Endothelial cell of umbilical vein (primary cell): Measurements from ENCODE around the gene UBE2H. TPM values are rescaled to one million over a fixed set of nuclear protein-coding genes. Genes with fewer than 3 reads are reported as not detected.
"Not testable (repeated sequence)": the region's sequence is repeated elsewhere in the genome, so short reads cannot be mapped to it uniquely, and the experiment has no call there.

Experiments used
- BruUV-seq: library from RNA; stranded (reverse); fragments of 400-500 nt; replicated peaks from 2 replicates; lab custom pipeline; 2021; lab: Mats Ljungman, UMichigan
- CTCF ChIA-PET: fragments of 300-600, 350-600 bp; sonication (Branson Sonifier 250); formaldehyde crosslinking; loops from one replicate; lab custom pipeline; 2021; ENCODE audit warnings: antibody characterized with exemption, inconsistent platforms; lab: Charles Lee
- POLR2A ChIA-PET: fragments of 300-600, 350-600 bp; sonication (Branson Sonifier 250); formaldehyde crosslinking; loops from one replicate; lab custom pipeline; 2021; ENCODE audit warnings: antibody characterized with exemption, inconsistent platforms; lab: Charles Lee
- DNase-seq: peaks from one replicate; pipeline ENCODE4 v3.0.0-alpha.2; 2011; ENCODE audit warnings: low read depth, low spot score
- FAIRE-seq: peaks from 2 replicates; lab custom pipeline; 2011; peaks lifted over from hg19 to GRCh38; lab: Jason Lieb, UNC
- H2AFZ ChIP-seq: 2 replicates; pipeline ENCODE4 v1.6.0; 2012; ENCODE audit warnings: low read depth, low read length, control low read depth, inconsistent platforms
- H3K27ac ChIP-seq: 2 replicates; pipeline ENCODE4 v1.5.1; 2011; ENCODE audit warnings: low read depth, mild to moderate bottlenecking, control low read depth, low read length, moderate library complexity; ENCODE audit not compliant: insufficient read depth
- H3K27me3 ChIP-seq, 2 experiments: 2 replicates each; pipeline versions ENCODE4 v1.6.0 to v1.6.1; 2011; ENCODE audit warnings: low read length in 2 of 2, mixed read lengths in 1 of 2; ENCODE audit not compliant: control insufficient read depth in 2 of 2, insufficient read depth in 2 of 2
- H3K36me3 ChIP-seq, 2 experiments: 2 replicates in 1 of 2; 3 replicates in 1 of 2; pipeline ENCODE4 v1.5.1; 2011; ENCODE audit warnings: low read length in 2 of 2, mild to moderate bottlenecking in 1 of 2, moderate library complexity in 1 of 2; ENCODE audit not compliant: control insufficient read depth in 2 of 2, insufficient read depth in 2 of 2; ENCODE audit errors: extremely low read depth in 1 of 2
- H3K4me1 ChIP-seq: 3 replicates; pipeline ENCODE4 v1.5.1; 2011; ENCODE audit warnings: mild to moderate bottlenecking, low read length; ENCODE audit not compliant: control insufficient read depth, insufficient read depth; ENCODE audit errors: extremely low read depth
- H3K4me2 ChIP-seq: 2 replicates; pipeline ENCODE4 v1.6.1; 2011; ENCODE audit warnings: low read length, control low read depth, mixed read lengths; ENCODE audit not compliant: insufficient read depth
- H3K4me3 ChIP-seq, 3 experiments: fragments of 200-600 bp in 1 of 3; sonication (generic), shearing (Covaris generic) in 1 of 3; replicated peaks in 1 of 3; 2 replicates each; pipeline ENCODE4 v1.5.1; 2011 to 2016; ENCODE audit warnings: control low read depth in 3 of 3, low read length in 3 of 3, mild to moderate bottlenecking in 2 of 3, inconsistent platforms in 1 of 3, low read depth in 1 of 3, moderate library complexity in 1 of 3; ENCODE audit not compliant: insufficient read depth in 1 of 3
- H3K79me2 ChIP-seq: 2 replicates; pipeline ENCODE4 v1.6.0; 2012; ENCODE audit warnings: low read length, inconsistent platforms; ENCODE audit not compliant: control insufficient read depth, insufficient read depth
- H3K9ac ChIP-seq: replicated peaks from 2 replicates; pipeline ENCODE3; 2011; ENCODE audit warnings: low read length, control low read depth; ENCODE audit not compliant: insufficient read depth; ENCODE audit errors: extremely low read depth
- H3K9me1 ChIP-seq: replicated peaks from 3 replicates; pipeline ENCODE4 v1.6.0; 2011; ENCODE audit warnings: mild to moderate bottlenecking, low read length; ENCODE audit not compliant: control insufficient read depth, insufficient read depth; ENCODE audit errors: extremely low read depth
- H3K9me3 ChIP-seq: replicated peaks from 2 replicates; pipeline ENCODE4 v1.5.1; 2012; ENCODE audit warnings: low read length, inconsistent platforms; ENCODE audit not compliant: control insufficient read depth, insufficient read depth
- H4K20me1 ChIP-seq: replicated peaks from 2 replicates; pipeline ENCODE3; 2011; ENCODE audit warnings: mild to moderate bottlenecking, low read length; ENCODE audit not compliant: control insufficient read depth, insufficient read depth; ENCODE audit errors: extremely low read depth
- CTCF ChIP-seq, 2 donors: IDR thresholded peaks; 1 replicate in 1 of 2; 2 replicates in 1 of 2; pipeline ENCODE4 v1.5.1; 2011; ENCODE audit warnings: low read length in 2 of 2, mild to moderate bottlenecking in 2 of 2, moderate library complexity in 2 of 2, control low read depth in 1 of 2, inconsistent platforms in 1 of 2, low read depth in 1 of 2; ENCODE audit not compliant: insufficient read depth in 1 of 2; ENCODE audit errors: extremely low read depth in 1 of 2
- JUN ChIP-seq: IDR thresholded peaks from 2 replicates; pipeline ENCODE4 v1.6.1; 2011; ENCODE audit warnings: borderline replicate concordance, low read depth; ENCODE audit not compliant: insufficient read length, insufficient read depth
- dilution Hi-C: fragments of 300-500 bp; cut with MboI; formaldehyde crosslinking; loops from one replicate; pipeline ENCODE4 v1.15.0; 2019; ENCODE audit warnings: low sequenced_read_pairs; ENCODE audit not compliant: extremely low pct_ligation_motif_present
- intact Hi-C: fragments of 100-400 bp; cut with micrococcal nuclease; formaldehyde crosslinking; loops from one replicate; pipeline ENCODE4 v1.10.0; 2022
- polyA plus RNA-seq, 4 experiments: library from polyadenylated mRNA; depleted of rRNA in 3 of 4; stranded (reverse) in 3 of 4; unstranded in 1 of 4; fragments of >200 nt; gene quantifications; 2 replicates each; pipeline versions ENCODE4 v1.2.1 to v1.2.3, GENCODE V29; 2011 to 2012; ENCODE audit warnings: missing spikeins in 1 of 4
- total RNA-seq: library from RNA; stranded (reverse); gene quantifications from 2 replicates; pipeline ENCODE4 v1.2.3, GENCODE V29; 2021

UBE2H gene
- total and polyA plus RNA-seq, 2 donors (not counting 3 experiments of a cell fraction or from before 2014, with no cell fraction given), result 51.7 to 90.1 TPM

- Histone ChIP-seq H3K4me3 (peak overlapping the region; percentile 53 to 75 (median 71)), H3K27ac (no peak overlapping the region), H3K9me3 (no peaks in the 10 kb centered on the region), H2AFZ (peak overlapping the region; percentile 85), H4K20me1 (no peaks in the 10 kb centered on the region), H3K27me3 (no peaks in the 10 kb centered on the region), H3K36me3 (peaks cover 0 to 6% of the 10 kb centered on the region in 2 experiments), H3K9me1 (no peaks in the 10 kb centered on the region), H3K9ac (peak overlapping the region; percentile 73), H3K4me1 (peaks cover 8% of the 10 kb centered on the region), H3K79me2 (no peaks in the 10 kb centered on the region), H3K4me2 (peak overlapping the region; percentile 82)
- POLR2A ChIA-PET, result interaction anchor here (0.6 kb wide), 1 partner anchor 1428 kb away, joined by 3 read pairs; no protein-coding TSS in a partner anchor
- DNase-seq (no peak), FAIRE-seq (peak; percentile 69)
- no peak for TF ChIP-seq JUN
- peak in 1 of 2 donors; percentile 29 for TF ChIP-seq CTCF (IDR thresholded peaks at IDR 0.05; ENCODE audit: extremely low read depth in 1 of 2, insufficient read depth in 1 of 2, low read depth in 1 of 2, low read length in 2 of 2)
- BruUV-seq, result no TSS peak
- dilution Hi-C loops (no loop called here), intact Hi-C loops (loop anchor here (1.0 to 5.0 kb wide), 5 partner anchors 128 to 457 kb away; partner anchors contain the start of gene UBE2H)
- CTCF ChIA-PET, result interaction anchor here (0.5 to 8.9 kb wide), 26 partner anchors 9 to 661 kb away, joined by 3 to 130 read pairs (median 4); partner anchors contain the start of gene NRF1
These were observed 128.2 kb downstream of the UBE2H start for GRCh38 chr7:129824291-129825208.

- H3K9me1 ChIP-seq, H2AFZ ChIP-seq, H3K9me3 ChIP-seq, BruUV-seq, H3K36me3 ChIP-seq, DNase-seq, H3K9ac ChIP-seq, H3K4me3 ChIP-seq, dilution Hi-C loops, intact Hi-C loops, FAIRE-seq, H3K27me3 ChIP-seq, H4K20me1 ChIP-seq, H3K27ac ChIP-seq, H3K4me2 ChIP-seq, H3K79me2 ChIP-seq, H3K4me1 ChIP-seq: not testable (repeated sequence)
- CTCF ChIA-PET, result interaction anchor here (1.1 to 8.9 kb wide), 4 partner anchors 158 to 480 kb away, joined by 3 to 130 read pairs (median 34); no protein-coding TSS in a partner anchor
- POLR2A ChIA-PET, result interaction anchor here (0.7 kb wide), 1 partner anchor 91 kb away, joined by 4 read pairs; no protein-coding TSS in a partner anchor
These were observed 129.6 kb downstream of the UBE2H start for GRCh38 chr7:129823143-129823542.
